D721Med (cell line): ENCODE data around the gene USF2.

Experiments
- DNase-seq: peaks from one replicate; pipeline ENCODE4 v3.0.0; 2011; ENCODE audit warnings: low spot score; ENCODE audit not compliant: insufficient read length
- FAIRE-seq: peaks from 2 replicates; lab custom pipeline; 2011; peaks lifted over from hg19 to GRCh38; lab: Jason Lieb, UNC
- TF ChIP-seq, protein P1 (sequence below): IDR thresholded peaks from 2 replicates; pipeline ENCODE4 v1.5.1; 2012; ENCODE audit warnings: mild to moderate bottlenecking, control low read depth; ENCODE audit not compliant: insufficient read depth; ENCODE audit errors: missing control alignments

The USF2 gene

DNA sequence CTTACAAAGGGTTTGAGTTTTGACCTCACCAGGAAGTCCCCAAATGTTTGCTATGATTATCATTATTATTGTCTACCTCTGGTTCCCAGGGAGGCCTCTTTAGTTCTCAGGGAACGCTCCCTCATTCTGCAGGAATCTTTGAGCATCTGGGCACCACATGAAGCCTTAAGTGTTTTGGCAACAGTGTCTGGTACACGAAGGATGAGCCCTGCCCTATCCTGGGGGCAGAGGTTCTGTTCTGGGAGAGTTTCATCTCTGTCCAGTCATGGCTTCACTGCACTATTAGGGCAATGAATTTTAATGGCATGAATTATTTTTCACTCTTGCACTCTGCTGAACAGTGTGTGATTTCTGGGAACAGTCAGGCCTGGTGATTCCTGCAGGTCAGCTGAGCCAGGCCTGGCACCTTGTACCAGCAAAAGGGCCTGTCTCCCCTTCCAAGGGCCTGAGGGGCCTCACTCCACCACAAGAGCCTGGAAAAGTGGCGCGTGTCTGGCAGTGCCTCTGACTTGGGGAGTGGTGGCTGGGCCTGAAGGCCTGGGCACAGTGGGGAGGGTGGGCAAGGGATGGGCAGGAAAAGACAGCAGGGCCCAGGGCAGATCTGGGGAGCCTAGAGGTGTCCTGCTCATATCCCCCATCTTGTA is 44.8 kb upstream of the USF2 start:
- FAIRE-seq (no peak), DNase-seq (no peak)
- TF ChIP-seq, protein P1, sequence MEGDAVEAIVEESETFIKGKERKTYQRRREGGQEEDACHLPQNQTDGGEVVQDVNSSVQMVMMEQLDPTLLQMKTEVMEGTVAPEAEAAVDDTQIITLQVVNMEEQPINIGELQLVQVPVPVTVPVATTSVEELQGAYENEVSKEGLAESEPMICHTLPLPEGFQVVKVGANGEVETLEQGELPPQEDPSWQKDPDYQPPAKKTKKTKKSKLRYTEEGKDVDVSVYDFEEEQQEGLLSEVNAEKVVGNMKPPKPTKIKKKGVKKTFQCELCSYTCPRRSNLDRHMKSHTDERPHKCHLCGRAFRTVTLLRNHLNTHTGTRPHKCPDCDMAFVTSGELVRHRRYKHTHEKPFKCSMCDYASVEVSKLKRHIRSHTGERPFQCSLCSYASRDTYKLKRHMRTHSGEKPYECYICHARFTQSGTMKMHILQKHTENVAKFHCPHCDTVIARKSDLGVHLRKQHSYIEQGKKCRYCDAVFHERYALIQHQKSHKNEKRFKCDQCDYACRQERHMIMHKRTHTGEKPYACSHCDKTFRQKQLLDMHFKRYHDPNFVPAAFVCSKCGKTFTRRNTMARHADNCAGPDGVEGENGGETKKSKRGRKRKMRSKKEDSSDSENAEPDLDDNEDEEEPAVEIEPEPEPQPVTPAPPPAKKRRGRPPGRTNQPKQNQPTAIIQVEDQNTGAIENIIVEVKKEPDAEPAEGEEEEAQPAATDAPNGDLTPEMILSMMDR: no peak

DNA sequence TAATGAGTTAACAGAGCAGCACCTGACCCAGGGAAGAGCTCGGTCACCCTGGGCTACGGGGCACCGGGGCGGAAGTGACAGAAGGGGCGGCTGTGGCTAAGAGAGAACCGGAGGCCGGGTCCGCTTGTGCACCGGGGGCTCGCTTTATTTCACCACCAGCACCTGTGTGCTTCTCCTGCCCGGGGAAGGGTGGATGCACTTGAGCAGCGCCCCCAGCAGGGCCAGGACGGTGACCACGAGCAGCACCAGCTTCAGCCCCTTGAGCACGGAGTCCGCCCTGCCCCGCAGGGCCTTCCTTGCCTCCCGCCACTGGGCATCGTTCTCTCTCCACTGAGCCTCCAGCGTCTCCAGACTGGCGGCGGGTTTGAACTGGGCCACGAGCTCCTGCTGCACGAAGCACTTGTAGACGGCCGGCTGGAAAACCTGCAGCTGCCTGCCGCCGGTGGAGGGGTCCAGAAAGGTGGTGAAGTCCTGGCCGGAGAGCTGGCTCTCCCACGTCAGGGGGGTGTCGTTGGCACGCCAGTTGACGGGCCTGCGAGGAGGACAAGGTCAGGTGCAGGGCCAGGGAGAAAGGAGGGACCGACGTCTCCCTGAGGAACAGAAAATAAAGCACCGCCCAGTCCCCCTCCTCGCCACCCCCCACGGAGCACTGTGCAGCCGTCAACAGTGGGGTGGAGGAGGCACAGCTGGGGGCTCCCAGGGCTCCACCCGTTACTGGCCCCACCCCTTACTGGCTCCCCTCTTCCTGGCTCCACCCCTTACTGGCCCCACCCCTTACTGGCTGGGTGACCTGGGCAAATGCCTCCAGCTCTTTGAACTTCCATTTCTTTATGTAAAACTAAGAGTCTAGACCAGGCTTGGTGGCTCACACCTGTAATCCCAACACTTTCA is 43.8 kb upstream of the USF2 start:
- no peak for DNase-seq
- no peak for FAIRE-seq
- TF ChIP-seq, protein P1: no peak

DNA sequence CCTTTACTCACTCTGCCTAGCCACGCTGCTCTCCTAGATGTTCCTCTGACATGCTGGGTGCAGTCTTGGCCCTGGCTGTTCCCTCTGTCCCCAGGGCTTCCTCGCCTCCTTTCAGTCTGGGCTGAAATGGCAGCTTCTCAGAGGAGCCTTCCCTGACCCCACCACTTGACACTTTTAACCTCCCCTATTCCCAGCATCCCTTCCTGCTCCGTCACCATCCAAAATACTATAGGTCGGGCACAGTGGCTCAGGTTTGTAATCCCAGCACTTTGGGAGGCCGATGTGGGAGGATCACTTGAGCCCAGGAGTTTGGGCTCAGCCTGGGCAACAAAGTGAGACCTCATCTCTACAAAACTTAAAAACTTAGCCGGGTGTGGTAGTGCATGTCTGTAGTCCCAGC is 42.8 kb upstream of the USF2 start:
- DNase-seq (no peak), FAIRE-seq (no peak)
- TF ChIP-seq, protein P1: no peak

DNA sequence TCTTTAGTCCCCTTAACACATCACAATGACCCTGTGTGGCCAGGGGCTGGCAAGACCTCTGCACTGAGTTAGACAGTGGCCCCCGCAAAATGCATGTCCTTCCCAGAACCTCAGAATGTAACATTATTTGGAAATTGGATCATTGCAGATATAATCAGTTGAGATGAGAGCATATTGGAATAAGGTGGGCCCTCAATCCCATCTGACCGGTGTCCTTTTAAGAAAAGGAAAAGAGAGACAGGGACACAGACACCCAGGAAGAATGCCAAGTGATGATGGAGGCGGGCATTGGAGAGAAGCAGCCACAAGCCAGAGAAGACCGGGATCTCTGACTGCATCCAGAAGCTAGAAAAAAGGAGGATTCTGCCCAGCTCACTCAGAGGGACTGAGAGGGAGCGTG is 42.0 kb upstream of the USF2 start:
- FAIRE-seq: no peak
- TF ChIP-seq, protein P1: no peak

DNA sequence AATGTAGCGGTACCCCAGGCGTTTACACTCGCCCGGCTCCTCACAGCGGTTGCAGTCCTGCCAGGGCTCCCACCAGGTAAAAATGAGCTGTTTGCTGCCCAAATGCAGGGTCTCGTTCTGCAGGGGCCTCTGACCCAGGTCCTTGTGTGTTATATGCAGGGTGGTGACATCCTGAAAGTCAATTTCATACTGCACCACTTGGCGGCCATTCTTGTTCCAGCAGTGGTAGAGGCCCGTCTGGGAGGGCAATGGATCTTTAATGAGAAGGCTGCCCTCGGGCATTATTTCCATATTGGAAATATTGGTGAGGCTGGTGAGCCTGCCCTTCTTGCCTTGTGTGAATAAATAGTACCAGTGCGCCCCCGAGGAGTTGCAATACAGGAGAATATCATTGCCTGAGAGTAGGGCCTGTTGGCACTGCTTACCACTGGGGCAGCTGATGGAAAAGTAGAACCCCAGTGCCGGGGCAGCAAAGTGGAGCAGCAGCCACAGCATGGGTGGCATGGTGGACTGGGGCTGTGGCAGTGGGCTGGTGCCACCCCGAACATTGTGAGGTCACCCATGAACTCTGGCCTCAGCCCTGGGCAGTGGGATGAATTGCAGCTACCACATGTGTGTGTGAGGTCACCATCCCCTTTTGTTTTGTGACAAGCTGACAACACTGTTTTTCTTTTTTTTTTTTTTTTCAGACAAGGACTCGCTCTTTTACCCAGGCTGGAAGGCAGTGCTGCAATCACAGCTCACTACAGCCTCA is 40.4 kb upstream of the USF2 start, which contains the start of gene FAM187B:
Gene FAM187B, minus strand, starts transcription at position 563 of the 754 bp plus-strand sequence. Its CDS starts 59 bp downstream, at position 504.
- DNase-seq (no peak), FAIRE-seq (no peak)
- TF ChIP-seq, protein P1: no peak

More for the DNA sequence above, 42.0 kb upstream of the USF2 start:
- DNase-seq: no peak

DNA sequence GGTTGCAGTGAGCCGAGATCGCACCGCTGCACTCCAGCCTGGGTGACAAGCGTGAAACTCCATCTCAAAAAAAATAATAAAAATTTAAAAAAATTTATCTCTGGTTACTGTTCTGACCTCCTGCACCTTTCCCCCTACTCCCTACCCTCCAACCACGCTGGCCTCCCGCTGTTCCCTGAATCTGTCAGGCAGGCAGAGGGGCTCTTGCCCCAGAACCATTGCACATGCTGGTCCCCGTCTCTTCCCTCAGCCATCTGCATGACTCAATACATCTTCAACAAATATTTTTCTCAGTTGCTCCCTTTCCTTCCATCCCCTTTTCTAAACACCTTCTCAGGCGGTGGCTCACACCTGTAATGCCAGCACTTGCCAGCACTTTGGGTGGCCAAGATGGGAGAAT is 39.2 kb upstream of the USF2 start:
- DNase-seq: no peak
- TF ChIP-seq, protein P1: no peak
- FAIRE-seq: no peak
